NOMO-1 treated with dmso at 0.1 percent for 144 hours (cell line): Measurements from ENCODE around the gene SYPL1.

Experiments used
- DNase-seq: peaks from one replicate; lab custom pipeline; 2025; ENCODE audit not compliant: unreplicated experiment; lab: John Stamatoyannopoulos, UW

SYPL1 gene

GRCh38 chr7:106068986-106069385 lies 43.1 kb downstream of the SYPL1 start:
- DNase-seq: no peak

- DNase-seq: no peak
Measured at GRCh38 chr7:106068538-106068961, 43.6 kb downstream of the SYPL1 start.

- no peak for DNase-seq
Measured at GRCh38 chr7:106067678-106068077, 44.4 kb downstream of the SYPL1 start.

GRCh38 chr7:106065575-106066500 lies 46.3 kb downstream of the SYPL1 start:
- DNase-seq: no peak

- DNase-seq: no peak
Measured at GRCh38 chr7:106064771-106065574, 47.1 kb downstream of the SYPL1 start.

- no peak for DNase-seq
Measured at GRCh38 chr7:106064316-106064715, 47.8 kb downstream of the SYPL1 start.

- DNase-seq: no peak
Measured at GRCh38 chr7:106063692-106064091, 48.4 kb downstream of the SYPL1 start.

- no peak for DNase-seq
Measured at GRCh38 chr7:106063024-106063423, 49.1 kb downstream of the SYPL1 start.

GRCh38 chr7:106062521-106062931 lies 49.6 kb downstream of the SYPL1 start:
- DNase-seq: no peak

- no peak for DNase-seq
Measured at GRCh38 chr7:106062006-106062405, 50.1 kb downstream of the SYPL1 start.

- no peak for DNase-seq
Measured at GRCh38 chr7:106061301-106061979, 50.7 kb downstream of the SYPL1 start.

- no peak for DNase-seq
Measured at GRCh38 chr7:106060394-106060920, 51.7 kb downstream of the SYPL1 start.

- no peak for DNase-seq
Measured at GRCh38 chr7:106059556-106059955, 52.6 kb downstream of the SYPL1 start.

GRCh38 chr7:106058928-106059324 lies 53.2 kb downstream of the SYPL1 start:
- DNase-seq: no peak

GRCh38 chr7:106057962-106058927 lies 53.9 kb downstream of the SYPL1 start:
- DNase-seq: no peak

- DNase-seq: no peak
Measured at GRCh38 chr7:106057204-106057961, 54.7 kb downstream of the SYPL1 start.

GRCh38 chr7:106056513-106057203 lies 55.5 kb downstream of the SYPL1 start:
- peak; percentile 17 for DNase-seq

- no peak for DNase-seq
Measured at GRCh38 chr7:106054971-106055532, 57.1 kb downstream of the SYPL1 start.
